Panc1 (cell line): ENCODE measurements around the gene MOV10L1. TPM values are rescaled to one million over a fixed set of nuclear protein-coding genes. Genes with fewer than 3 reads are reported as not detected.

Experiments used
- ATAC-seq: fragments of 200-7000 bp; cut with Tn5 transposase; 2 replicates; pipeline ENCODE4 v1.9.1; 2020; ENCODE audit warnings: mild to moderate bottlenecking, moderate library complexity
- BruUV-seq: library from RNA; stranded (reverse); fragments of 400-500 nt; replicated peaks from 2 replicates; lab custom pipeline; 2021; lab: Mats Ljungman, UMichigan
- CTCF ChIA-PET: fragments of 300-600 bp; sonication (Branson Sonifier 250); formaldehyde crosslinking; loops from one replicate; lab custom pipeline; 2022; ENCODE audit warnings: antibody characterized with exemption; lab: Charles Lee
- POLR2A ChIA-PET: fragments of 300-600 bp; sonication (Branson Sonifier 250); formaldehyde crosslinking; loops from one replicate; lab custom pipeline; 2022; ENCODE audit warnings: antibody characterized with exemption; lab: Charles Lee
- DNase-seq: peaks from one replicate; pipeline ENCODE4 v3.0.0-alpha.2; 2010; ENCODE audit warnings: low read depth, low spot score
- H3K27ac ChIP-seq: 2 replicates; pipeline ENCODE4 v1.5.1; 2011; ENCODE audit warnings: mild to moderate bottlenecking, low read length, inconsistent platforms
- H3K27me3 ChIP-seq: fragments of 200-500 bp; sonication (Bioruptor generic); 2 replicates; pipeline ENCODE4 v1.6.0; 2014; ENCODE audit warnings: low read length, inconsistent platforms; ENCODE audit not compliant: control insufficient read depth, insufficient read depth
- H3K36me3 ChIP-seq: fragments of 200-500 bp; sonication (Bioruptor generic); 2 replicates; pipeline ENCODE4 v1.5.1; 2014; ENCODE audit warnings: inconsistent platforms, mild to moderate bottlenecking, low read length, moderate library complexity; ENCODE audit not compliant: control insufficient read depth, insufficient read depth
- H3K4me1 ChIP-seq: 2 replicates; pipeline ENCODE4 v1.5.1; 2011; ENCODE audit warnings: inconsistent platforms, mild to moderate bottlenecking, low read length, moderate library complexity; ENCODE audit not compliant: control insufficient read depth, insufficient read depth
- H3K4me3 ChIP-seq, 2 experiments: 2 replicates each; pipeline ENCODE4 v1.5.1; 2011 to 2012; ENCODE audit warnings: low read depth in 2 of 2, low read length in 2 of 2, mild to moderate bottlenecking in 2 of 2, inconsistent platforms in 1 of 2, moderate library complexity in 1 of 2
- H3K9me3 ChIP-seq: fragments of 200-500 bp; sonication (Bioruptor generic); 2 replicates; pipeline ENCODE4 v1.5.1; 2014; ENCODE audit warnings: low read depth, mild to moderate bottlenecking, inconsistent platforms, low read length, moderate library complexity; ENCODE audit not compliant: control insufficient read depth, insufficient read depth
- CTCF ChIP-seq: fragments of 450-650 bp; IDR thresholded peaks from 2 replicates; pipeline ENCODE4 v1.5.1; 2017; ENCODE audit warnings: mild to moderate bottlenecking
- POLR2AphosphoS5 ChIP-seq: IDR thresholded peaks from 2 replicates; pipeline ENCODE4 v1.6.1; 2012; ENCODE audit warnings: mild to moderate bottlenecking, low read depth, low read length, moderate library complexity
- REST ChIP-seq, 2 experiments: IDR thresholded peaks; 2 replicates each; pipeline ENCODE4 v1.6.1; 2011 to 2012; ENCODE audit warnings: low read depth in 2 of 2, control low read depth in 1 of 2, low read length in 1 of 2, mild to moderate bottlenecking in 1 of 2, moderate library complexity in 1 of 2; ENCODE audit not compliant: insufficient read depth in 1 of 2
- SIN3A ChIP-seq: IDR thresholded peaks from 2 replicates; pipeline ENCODE4 v1.6.1; 2012; ENCODE audit warnings: low read depth, mild to moderate bottlenecking, low read length, moderate library complexity, borderline replicate concordance; ENCODE audit not compliant: insufficient read depth
- TCF7L2 ChIP-seq: IDR thresholded peaks from 2 replicates; pipeline ENCODE4 v1.6.1; 2011; ENCODE audit warnings: mild to moderate bottlenecking, low read depth, low read length, inconsistent platforms
- in situ Hi-C: cut with HindIII; loops from 2 replicates; pipeline ENCODE4 v1.10.0; 2016; ENCODE audit warnings: low sequenced_read_pairs, low pct_unique_long_range_greater_than_20kb
- intact Hi-C: fragments of 100-400 bp; cut with micrococcal nuclease; formaldehyde crosslinking; loops from one replicate; pipeline ENCODE4 v1.10.0; 2022; ENCODE audit not compliant: unreplicated experiment
- total RNA-seq: library from RNA; stranded (reverse); gene quantifications from one replicate; pipeline ENCODE4 v1.2.1, GENCODE V29; 2021; ENCODE audit not compliant: unreplicated experiment

Gene MOV10L1
- total RNA-seq, 1 experiment from 2014 or later, result 0.10 TPM

- Histone ChIP-seq H3K27ac (no peak overlapping the region), H3K4me1 (peaks cover 3% of the 10 kb centered on the region; the same call in 1 of the 2 replicates), H3K36me3 (no peaks in the 10 kb centered on the region), H3K9me3 (no peaks in the 10 kb centered on the region), H3K4me3 (no peak overlapping the region), H3K27me3 (no peaks in the 10 kb centered on the region)
- ChIA-PET POLR2A (no interaction called here), CTCF (interaction anchor here (0.6 kb wide), 1 partner anchor 107 kb away, joined by 4 read pairs; no protein-coding TSS in a partner anchor)
- BruUV-seq, result no TSS peak
- no peak for DNase-seq
- in situ Hi-C loops (no loop called here), intact Hi-C loops (no loop called here)
- ATAC-seq, result no peak
- TF ChIP-seq POLR2AphosphoS5 (no peak), TCF7L2 (no peak), REST (IDR thresholded peaks at IDR 0.05; ENCODE audit: insufficient read depth in 1 of 2, low read depth in 2 of 2, low read length in 1 of 2) (no peak), SIN3A (no peak), CTCF (no peak)
Observed at GRCh38 chr22:50138988-50139387, 49.2 kb downstream of the MOV10L1 start.

GRCh38 chr22:50139843-50140415 is 50.1 kb downstream of the MOV10L1 start:
- BruUV-seq, result no TSS peak
- TF ChIP-seq TCF7L2 (no peak), SIN3A (no peak), CTCF (no peak), REST (IDR thresholded peaks at IDR 0.05; ENCODE audit: insufficient read depth in 1 of 2, low read depth in 2 of 2, low read length in 1 of 2) (no peak), POLR2AphosphoS5 (no peak)
- no peak for DNase-seq
- Histone ChIP-seq H3K4me1 (peaks cover 3% of the 10 kb centered on the region; the same call in 1 of the 2 replicates), H3K4me3 (no peak overlapping the region), H3K9me3 (no peaks in the 10 kb centered on the region), H3K27me3 (no peaks in the 10 kb centered on the region), H3K36me3 (no peaks in the 10 kb centered on the region), H3K27ac (no peak overlapping the region)
- ChIA-PET POLR2A (no interaction called here), CTCF (no interaction called here)
- no peak for ATAC-seq
- in situ Hi-C loops, result no loop called here
- intact Hi-C loops, result no loop called here
